ENCODE results near the gene JMJD7. TPM values are rescaled to one million over a fixed set of nuclear protein-coding genes. Genes with fewer than 3 reads are reported as not detected.
A peak's percentile ranks its signal among the peaks of the same experiment; 100 is the strongest.

Gene JMJD7
- total RNA-seq, 4 donors from 2014 or later = 20.4 to 36.9 (median 30.5) TPM

DNA sequence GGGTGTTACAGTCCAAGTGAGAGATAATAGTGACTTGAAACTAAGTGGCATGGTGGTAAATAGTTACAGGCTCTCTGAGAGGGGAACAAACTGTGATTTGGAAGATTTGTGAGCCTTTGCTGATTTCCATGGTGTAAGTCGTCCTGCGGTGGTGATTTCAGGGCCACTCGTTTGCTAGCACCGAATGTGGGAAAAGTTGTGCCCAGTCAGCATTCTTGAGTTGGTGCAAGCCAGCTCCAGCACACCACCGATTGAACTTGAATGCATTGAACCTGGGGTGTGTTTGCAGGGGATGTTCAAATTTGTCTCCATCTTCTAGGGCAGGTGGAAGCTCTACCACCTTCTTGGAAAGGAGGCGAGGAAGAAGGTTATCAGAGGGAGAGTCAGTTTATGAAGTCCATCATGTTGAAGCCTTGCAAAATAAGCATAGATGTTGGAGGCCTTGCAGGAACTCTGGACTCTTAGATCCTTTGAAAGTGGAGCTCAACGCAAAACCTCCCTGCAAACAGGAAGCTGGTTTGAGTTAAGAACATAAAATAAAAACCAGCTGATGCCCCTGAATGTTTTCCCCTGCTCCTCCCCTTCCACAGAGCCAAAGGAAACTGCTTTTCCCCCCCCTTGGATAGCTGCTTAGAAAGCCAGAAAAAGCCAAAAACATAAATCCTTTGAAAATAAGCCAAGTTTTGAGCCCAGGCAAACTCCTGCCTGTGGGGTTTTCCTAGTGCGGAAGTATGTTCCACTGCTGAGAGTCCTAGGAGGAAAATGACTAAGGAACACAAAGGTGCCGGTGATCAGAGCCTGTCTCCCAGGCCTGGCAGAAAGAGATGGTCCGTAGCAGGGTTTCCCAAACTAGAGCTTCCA, 31.7 kb upstream of the JMJD7 start:
- Histone ChIP-seq H3K36me3 (peaks cover 0 to 29% (median 5%) of the 10 kb centered on the region in 3 donors), H3K4me1 (peaks cover 23 to 93% (median 60%) of the 10 kb centered on the region in 3 donors), H3K27ac (peak overlapping the region; percentile 50 to 72 (median 66)), H3K9me3 (no peaks in the 10 kb centered on the region), H3K27me3 (no peaks in the 10 kb centered on the region), H3K4me3 (no peak overlapping the region)
- no peak for DNase-seq
- TF ChIP-seq, protein P1, sequence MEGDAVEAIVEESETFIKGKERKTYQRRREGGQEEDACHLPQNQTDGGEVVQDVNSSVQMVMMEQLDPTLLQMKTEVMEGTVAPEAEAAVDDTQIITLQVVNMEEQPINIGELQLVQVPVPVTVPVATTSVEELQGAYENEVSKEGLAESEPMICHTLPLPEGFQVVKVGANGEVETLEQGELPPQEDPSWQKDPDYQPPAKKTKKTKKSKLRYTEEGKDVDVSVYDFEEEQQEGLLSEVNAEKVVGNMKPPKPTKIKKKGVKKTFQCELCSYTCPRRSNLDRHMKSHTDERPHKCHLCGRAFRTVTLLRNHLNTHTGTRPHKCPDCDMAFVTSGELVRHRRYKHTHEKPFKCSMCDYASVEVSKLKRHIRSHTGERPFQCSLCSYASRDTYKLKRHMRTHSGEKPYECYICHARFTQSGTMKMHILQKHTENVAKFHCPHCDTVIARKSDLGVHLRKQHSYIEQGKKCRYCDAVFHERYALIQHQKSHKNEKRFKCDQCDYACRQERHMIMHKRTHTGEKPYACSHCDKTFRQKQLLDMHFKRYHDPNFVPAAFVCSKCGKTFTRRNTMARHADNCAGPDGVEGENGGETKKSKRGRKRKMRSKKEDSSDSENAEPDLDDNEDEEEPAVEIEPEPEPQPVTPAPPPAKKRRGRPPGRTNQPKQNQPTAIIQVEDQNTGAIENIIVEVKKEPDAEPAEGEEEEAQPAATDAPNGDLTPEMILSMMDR (IDR thresholded peaks at IDR 0.05) = no peak
- no peak for TF ChIP-seq POLR2A (IDR thresholded peaks at IDR 0.05)
- intact Hi-C loops (cut with DNase I) = no loop called here
- WGBS, 2 donors = 30 to 33% methylated on average over 8 to 10 of the region's 10 CpGs

DNA sequence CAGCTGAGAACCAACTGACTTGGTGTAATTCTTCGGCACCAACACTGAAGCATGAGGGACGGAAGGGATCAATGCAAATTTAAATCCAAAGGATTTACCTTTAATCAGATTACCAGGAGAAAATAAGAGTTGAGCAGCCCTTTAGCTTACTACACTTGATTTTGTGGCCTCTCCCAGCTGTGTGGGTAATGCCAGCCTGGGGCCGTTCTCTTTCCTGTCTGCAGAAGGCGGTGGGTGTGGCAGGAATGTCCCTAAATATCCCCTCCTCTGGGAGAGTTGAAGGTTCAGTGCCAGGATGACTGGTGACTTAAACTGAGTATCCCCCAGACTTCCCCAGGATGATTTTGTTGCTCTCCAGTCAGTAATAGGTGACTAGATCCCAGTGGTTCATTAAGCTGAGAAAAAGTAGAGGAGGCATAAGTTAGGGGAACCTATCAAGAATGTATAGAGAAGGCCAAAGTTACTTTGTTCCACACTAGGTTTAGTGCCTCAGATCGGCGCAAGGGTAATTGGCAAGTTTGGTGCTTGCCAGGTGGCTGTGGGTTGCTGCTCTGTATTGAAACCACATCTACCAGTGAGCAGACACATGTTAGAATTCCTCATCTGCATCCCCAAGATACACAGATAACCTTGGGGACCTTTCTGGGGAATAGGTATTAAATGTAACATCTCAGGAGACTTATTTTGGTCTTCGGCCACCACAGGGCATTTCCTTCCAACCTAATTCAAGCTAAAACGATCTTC, 30.5 kb upstream of the JMJD7 start:
- no peaks in the 10 kb centered on the region for H3K27me3 ChIP-seq
- WGBS, 2 donors = 44 to 52% methylated on average over 8 of the region's 8 CpGs
- H3K9me3 ChIP-seq = no peaks in the 10 kb centered on the region
- DNase-seq = no peak
- peak overlapping the region; percentile 50 to 72 (median 66) for H3K27ac ChIP-seq
- no peak for TF ChIP-seq POLR2A (IDR thresholded peaks at IDR 0.05)
- TF ChIP-seq, protein P1 (IDR thresholded peaks at IDR 0.05) = no peak
- intact Hi-C loops (cut with DNase I) = no loop called here
- H3K36me3 ChIP-seq = peaks cover 0 to 34% (median 5%) of the 10 kb centered on the region in 3 donors
- peaks cover 24 to 93% (median 56%) of the 10 kb centered on the region in 3 donors for H3K4me1 ChIP-seq
- H3K4me3 ChIP-seq = no peak overlapping the region

DNA sequence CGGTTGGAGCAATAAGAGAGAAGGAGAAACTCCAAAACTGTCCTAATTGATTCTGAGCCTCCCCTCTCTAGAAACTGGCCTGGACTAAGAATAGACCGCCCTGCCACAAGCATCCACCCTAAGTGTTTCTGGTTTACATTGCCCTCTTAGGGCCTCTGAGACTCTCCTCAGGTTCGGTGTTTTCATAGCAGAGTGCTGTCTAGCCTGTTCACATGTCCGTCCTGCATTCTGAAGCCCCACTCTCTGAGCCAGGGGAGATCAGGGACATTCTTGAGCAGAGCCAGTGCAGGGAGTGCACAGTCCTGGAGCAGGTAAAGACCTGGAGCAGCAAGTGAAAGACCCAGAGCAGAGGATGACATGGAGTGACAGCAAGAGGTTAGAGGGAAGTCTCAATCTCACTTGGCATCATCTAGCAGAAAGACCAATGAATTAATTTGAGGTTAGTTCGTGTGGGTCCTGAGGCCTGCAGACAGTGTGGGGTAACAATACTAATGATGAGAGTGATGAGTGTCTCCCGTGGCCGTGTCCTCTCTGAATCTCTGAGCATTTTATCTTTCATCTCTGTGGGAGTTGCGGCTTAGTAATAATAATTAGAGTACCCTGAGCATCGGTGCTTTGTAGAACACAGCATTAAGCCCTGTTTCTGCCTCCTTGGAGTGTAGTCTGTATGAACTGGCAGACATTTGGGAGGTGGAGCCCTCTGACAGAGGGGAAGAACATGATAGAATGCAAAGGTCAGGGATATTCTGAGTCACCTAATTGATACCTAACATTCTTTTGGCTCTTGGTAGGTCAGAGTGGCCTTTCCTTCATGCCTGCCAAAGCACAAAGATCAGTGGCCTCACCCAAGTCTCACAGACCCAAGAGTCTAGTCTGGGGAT, 29.0 kb upstream of the JMJD7 start:
- Histone ChIP-seq H3K27me3 (no peaks in the 10 kb centered on the region), H3K36me3 (peaks cover 0 to 34% (median 5%) of the 10 kb centered on the region in 3 donors), H3K4me3 (no peak overlapping the region), H3K27ac (peak overlapping the region; percentile 10 to 28 (median 20)), H3K4me1 (peaks cover 26 to 93% (median 61%) of the 10 kb centered on the region in 3 donors), H3K9me3 (no peaks in the 10 kb centered on the region)
- TF ChIP-seq, protein P1 (IDR thresholded peaks at IDR 0.05) = no peak
- no peak for TF ChIP-seq POLR2A (IDR thresholded peaks at IDR 0.05)
- intact Hi-C loops (cut with DNase I) = no loop called here
- DNase-seq = no peak
- WGBS, 2 donors = 59 to 66% methylated on average over 7 to 8 of the region's 9 CpGs

DNA sequence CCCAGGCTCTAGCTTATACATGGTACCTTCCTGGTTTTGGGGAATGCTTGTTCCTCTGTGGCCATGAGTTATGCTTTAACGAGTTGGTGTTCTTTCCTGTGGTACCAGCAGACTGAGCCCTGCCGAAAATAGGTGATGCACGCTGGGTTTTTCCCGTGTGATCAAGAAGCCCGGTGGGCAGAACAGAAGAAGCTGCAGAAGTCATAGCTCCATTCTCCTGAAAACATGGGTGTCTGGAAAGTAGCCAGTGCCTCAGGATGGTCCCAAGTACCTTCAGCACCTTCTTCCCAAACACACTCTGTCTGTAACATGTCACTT, 28.4 kb upstream of the JMJD7 start:
- WGBS, 2 donors = 33 to 39% methylated on average over 1 to 3 of the region's 5 CpGs
- intact Hi-C loops (cut with DNase I) = no loop called here
- Histone ChIP-seq H3K27ac (peak overlapping the region in 3 of 4 donors; percentile 10 to 28 (median 18)), H3K9me3 (no peaks in the 10 kb centered on the region), H3K4me1 (peaks cover 26 to 93% (median 62%) of the 10 kb centered on the region in 3 donors), H3K27me3 (no peaks in the 10 kb centered on the region), H3K4me3 (no peak overlapping the region), H3K36me3 (peaks cover 0 to 34% (median 5%) of the 10 kb centered on the region in 3 donors)
- no peak for TF ChIP-seq POLR2A (IDR thresholded peaks at IDR 0.05)
- DNase-seq = no peak

DNA sequence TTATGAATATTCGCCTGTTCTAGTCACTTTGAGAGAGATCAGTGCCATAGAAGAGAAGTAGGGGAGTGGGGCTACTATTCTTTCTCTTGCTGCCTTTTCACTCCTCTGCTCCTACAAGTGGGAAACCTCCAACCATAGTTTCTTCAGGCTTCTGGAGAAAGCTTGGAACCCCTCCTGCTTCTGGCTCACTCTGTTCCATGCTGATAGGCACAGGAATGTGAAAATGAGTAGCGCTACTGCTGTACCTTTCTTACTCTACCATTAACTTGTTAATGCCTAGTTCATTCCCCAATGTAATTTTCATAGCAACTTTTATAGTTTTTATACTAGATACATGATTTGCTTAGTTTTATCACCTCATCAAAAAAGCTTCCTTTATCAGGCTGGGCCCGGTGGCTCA, 26.7 kb upstream of the JMJD7 start:
- 57 to 70% methylated on average over 3 of the region's 3 CpGs for WGBS, 2 donors
- Histone ChIP-seq H3K4me3 (no peak overlapping the region), H3K4me1 (peaks cover 34 to 93% (median 63%) of the 10 kb centered on the region in 3 donors), H3K36me3 (peaks cover 0 to 34% (median 5%) of the 10 kb centered on the region in 3 donors), H3K27ac (peak overlapping the region; percentile 41 to 88 (median 83)), H3K9me3 (no peaks in the 10 kb centered on the region), H3K27me3 (no peaks in the 10 kb centered on the region)
- no peak for DNase-seq
- intact Hi-C loops (cut with DNase I) = no loop called here
- TF ChIP-seq POLR2A (IDR thresholded peaks at IDR 0.05) = no peak
- TF ChIP-seq, protein P1 (IDR thresholded peaks at IDR 0.05) = no peak
